Tibial nerve (tissue), 4 donors: Measurements from ENCODE around the gene CRIP2. TPM values are rescaled to one million over a fixed set of nuclear protein-coding genes. Genes with fewer than 3 reads are reported as not detected.

Experiments used
- DNase-seq, 2 donors: peaks; one replicate each; pipeline ENCODE4 v3.0.0-alpha.2; 2019; ENCODE audit warnings: low spot score in 2 of 2
- H3K27ac ChIP-seq, 4 donors: fragments of 200-600 bp; sonication (generic) in 3 of 4; one replicate each; pipeline ENCODE4 v1.5.1; 2017 to 2019; ENCODE audit warnings: mild to moderate bottlenecking in 1 of 4
- H3K27me3 ChIP-seq, 2 donors: fragments of 200-600 bp; sonication (generic) in 1 of 2; one replicate each; pipeline versions ENCODE4 v1.5.1 to v1.6.0; 2017 to 2019
- H3K36me3 ChIP-seq, 3 donors: fragments of 200-600 bp; sonication (generic); one replicate each; pipeline ENCODE4 v1.5.1; 2018 to 2019
- H3K4me1 ChIP-seq, 4 donors: fragments of 200-600 bp; sonication (generic) in 3 of 4; one replicate each; pipeline ENCODE4 v1.5.1; 2017 to 2019
- H3K4me3 ChIP-seq, 4 donors: fragments of 200-600 bp; sonication (generic) in 3 of 4; one replicate each; pipeline ENCODE4 v1.5.1; 2017 to 2019; ENCODE audit warnings: mild to moderate bottlenecking in 1 of 4, moderate library complexity in 1 of 4
- H3K9me3 ChIP-seq, 4 donors: fragments of 200-600 bp; sonication (generic) in 3 of 4; one replicate each; pipeline ENCODE4 v1.5.1; 2017 to 2019
- EP300 ChIP-seq, 2 donors: sonication (generic); formaldehyde crosslinking; IDR thresholded peaks; one replicate each; pipeline ENCODE4 v1.6.1; 2017; ENCODE audit warnings: antibody characterized with exemption in 2 of 2, mild to moderate bottlenecking in 1 of 2
- POLR2A ChIP-seq, 2 donors: fragments of 450-650 bp; IDR thresholded peaks; one replicate each; pipeline ENCODE4 v1.6.1; 2017; ENCODE audit warnings: antibody characterized with exemption in 2 of 2, mild to moderate bottlenecking in 2 of 2, moderate library complexity in 2 of 2
- WGBS, 2 donors: methylation state at CpG; one replicate each; pipeline ENCODE4 v1.1.5; 2018; 5-methylcytosine and 5-hydroxymethylcytosine counted together
- total RNA-seq, 4 donors: library from RNA; depleted of rRNA; stranded (reverse); fragments of >200 nt; gene quantifications; one replicate each; pipeline ENCODE4 v1.1.0, GENCODE V29; 2016
- TF ChIP-seq, protein P1 (sequence below), 5 experiments: fragments of 200-600 bp in 3 of 5; fragments of 450-650 bp in 2 of 5; sonication (generic) in 3 of 5; IDR thresholded peaks; one replicate each; pipeline ENCODE4 v1.5.1; 2016 to 2019; ENCODE audit warnings: antibody characterized with exemption in 5 of 5, mild to moderate bottlenecking in 3 of 5, moderate library complexity in 2 of 5

The CRIP2 gene
- total RNA-seq, 4 donors from 2014 or later = 161 to 268 (median 208) TPM

DNA sequence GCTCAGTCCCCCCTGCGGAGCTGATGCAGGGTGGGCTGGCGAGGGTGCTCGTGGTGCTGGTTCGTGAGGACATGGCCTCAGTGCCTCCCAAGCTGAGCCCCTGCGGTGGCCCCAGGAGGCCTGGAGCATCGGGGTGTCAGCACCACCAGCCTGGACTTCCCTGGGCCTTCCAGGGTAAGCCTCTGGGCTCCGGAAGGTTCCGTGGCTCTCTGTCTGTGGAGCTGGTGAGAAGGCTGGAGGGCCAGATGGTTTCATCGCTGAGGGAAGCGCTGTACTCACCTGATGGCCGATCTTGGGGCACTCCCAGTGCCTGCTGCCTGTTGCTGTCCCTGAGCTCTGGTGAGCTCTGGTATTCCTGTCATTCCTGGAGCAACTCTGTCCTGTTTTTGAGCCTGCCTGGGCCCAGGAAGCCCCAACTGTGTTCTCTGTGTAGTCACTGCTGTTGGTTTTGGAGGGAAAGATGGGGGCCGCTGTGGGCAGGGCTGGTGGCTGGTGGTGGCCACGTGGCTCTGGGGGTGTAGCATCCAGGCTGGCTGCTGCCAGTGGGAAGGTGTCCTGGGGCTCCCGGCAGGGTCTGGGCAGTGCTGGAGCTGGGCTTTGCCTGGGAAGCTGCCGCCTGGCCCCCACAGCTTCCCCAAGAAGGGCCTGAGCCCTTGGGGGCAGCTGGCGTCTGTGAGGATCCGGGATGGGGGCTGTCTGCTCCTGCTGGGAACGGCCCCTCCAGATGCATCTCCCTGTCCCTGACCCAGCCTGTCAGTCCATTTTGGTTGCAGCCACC lies 36.7 kb upstream of the CRIP2 start:
- Histone ChIP-seq H3K36me3 (peaks cover 0 to 46% (median 0%) of the 10 kb centered on the region in 3 donors), H3K9me3 (no peaks in the 10 kb centered on the region), H3K4me3 (no peak overlapping the region), H3K27ac (no peak overlapping the region), H3K27me3 (no peaks in the 10 kb centered on the region), H3K4me1 (peaks cover 0 to 25% (median 0%) of the 10 kb centered on the region in 4 donors)
- TF ChIP-seq EP300 (IDR thresholded peaks at IDR 0.05) = no peak
- TF ChIP-seq POLR2A (IDR thresholded peaks at IDR 0.05) = no peak
- TF ChIP-seq, protein P1, sequence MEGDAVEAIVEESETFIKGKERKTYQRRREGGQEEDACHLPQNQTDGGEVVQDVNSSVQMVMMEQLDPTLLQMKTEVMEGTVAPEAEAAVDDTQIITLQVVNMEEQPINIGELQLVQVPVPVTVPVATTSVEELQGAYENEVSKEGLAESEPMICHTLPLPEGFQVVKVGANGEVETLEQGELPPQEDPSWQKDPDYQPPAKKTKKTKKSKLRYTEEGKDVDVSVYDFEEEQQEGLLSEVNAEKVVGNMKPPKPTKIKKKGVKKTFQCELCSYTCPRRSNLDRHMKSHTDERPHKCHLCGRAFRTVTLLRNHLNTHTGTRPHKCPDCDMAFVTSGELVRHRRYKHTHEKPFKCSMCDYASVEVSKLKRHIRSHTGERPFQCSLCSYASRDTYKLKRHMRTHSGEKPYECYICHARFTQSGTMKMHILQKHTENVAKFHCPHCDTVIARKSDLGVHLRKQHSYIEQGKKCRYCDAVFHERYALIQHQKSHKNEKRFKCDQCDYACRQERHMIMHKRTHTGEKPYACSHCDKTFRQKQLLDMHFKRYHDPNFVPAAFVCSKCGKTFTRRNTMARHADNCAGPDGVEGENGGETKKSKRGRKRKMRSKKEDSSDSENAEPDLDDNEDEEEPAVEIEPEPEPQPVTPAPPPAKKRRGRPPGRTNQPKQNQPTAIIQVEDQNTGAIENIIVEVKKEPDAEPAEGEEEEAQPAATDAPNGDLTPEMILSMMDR (IDR thresholded peaks at IDR 0.05) = no peak
- no peak for DNase-seq
- 83 to 93% methylated on average over 7 to 18 of the region's 18 CpGs for WGBS, 2 donors

DNA sequence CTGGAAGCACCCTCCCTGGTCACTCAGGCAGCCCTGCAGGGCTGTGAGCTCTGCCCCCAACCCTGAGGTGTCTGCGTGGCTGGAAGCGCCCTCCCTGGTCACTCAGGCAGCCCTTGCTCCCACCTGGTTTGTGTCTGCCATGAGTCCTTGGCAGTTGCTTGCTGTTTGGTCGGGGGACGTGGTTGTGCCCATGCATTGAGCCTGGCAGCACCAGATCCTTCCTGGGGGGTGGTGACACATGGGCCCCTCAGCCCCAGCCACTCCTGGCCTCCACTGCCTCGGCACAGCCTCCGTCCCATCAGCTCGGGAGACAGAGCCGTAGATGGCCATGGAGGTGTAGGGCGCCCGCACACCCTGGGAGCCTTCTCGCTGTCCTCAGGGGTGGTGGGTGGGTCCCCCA lies 35.4 kb upstream of the CRIP2 start:
- Histone ChIP-seq H3K4me1 (peaks cover 0 to 25% (median 0%) of the 10 kb centered on the region in 4 donors), H3K27ac (no peak overlapping the region), H3K36me3 (peaks cover 0 to 52% (median 0%) of the 10 kb centered on the region in 3 donors), H3K9me3 (no peaks in the 10 kb centered on the region), H3K4me3 (no peak overlapping the region), H3K27me3 (no peaks in the 10 kb centered on the region)
- DNase-seq = no peak
- WGBS, 2 donors = 81 to 94% methylated on average over 5 to 10 of the region's 11 CpGs
- TF ChIP-seq EP300 (IDR thresholded peaks at IDR 0.05) (no peak), POLR2A (IDR thresholded peaks at IDR 0.05) (no peak)
- TF ChIP-seq, protein P1 (IDR thresholded peaks at IDR 0.05) = no peak

DNA sequence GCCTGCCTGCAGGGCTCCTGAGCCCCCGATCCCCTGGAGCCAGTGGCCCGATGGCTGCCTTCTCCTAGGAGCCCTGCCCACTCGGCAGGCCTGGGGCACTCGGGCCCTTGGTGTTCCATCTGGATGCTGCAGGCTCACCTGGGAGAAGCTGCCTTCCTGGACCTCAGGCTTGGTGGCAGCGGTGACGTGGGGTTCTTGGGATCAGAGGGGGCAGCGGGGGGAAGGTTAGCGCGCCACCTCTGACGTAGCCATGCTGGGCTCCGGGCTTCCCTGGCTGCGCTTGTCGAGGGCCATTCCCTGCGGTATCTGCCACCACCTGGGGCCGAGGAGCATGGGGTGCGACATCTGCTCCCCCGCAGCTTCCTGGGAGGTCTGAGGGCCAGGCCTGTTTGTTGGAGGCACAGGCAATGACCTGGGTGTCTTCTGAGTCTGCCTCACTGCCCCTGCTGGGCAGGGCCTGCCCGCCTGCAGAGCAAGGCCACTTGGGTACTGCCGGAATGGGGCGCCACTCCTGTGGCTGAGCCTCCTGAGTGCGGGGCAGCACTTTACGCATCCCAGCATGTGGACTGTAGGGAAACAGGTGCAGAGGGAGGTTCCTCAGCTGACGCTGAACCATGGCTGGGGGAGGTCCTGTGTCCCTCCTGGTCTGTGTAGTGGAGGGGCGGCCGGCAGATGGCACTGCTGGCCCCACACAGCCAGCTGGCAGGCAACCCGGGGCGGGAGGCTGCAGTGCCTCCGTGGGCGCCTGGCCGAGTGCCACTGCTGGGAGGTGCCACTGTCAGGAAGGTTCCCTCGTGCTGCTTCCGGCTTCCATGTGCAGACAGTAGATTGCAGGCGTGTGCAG lies 34.7 kb upstream of the CRIP2 start:
- no peaks in the 10 kb centered on the region for H3K27me3 ChIP-seq
- H3K4me1 ChIP-seq = peaks cover 0 to 25% (median 0%) of the 10 kb centered on the region in 4 donors
- no peak for TF ChIP-seq POLR2A (IDR thresholded peaks at IDR 0.05)
- TF ChIP-seq EP300 (IDR thresholded peaks at IDR 0.05) = no peak
- TF ChIP-seq, protein P1 (IDR thresholded peaks at IDR 0.05) = no peak
- 91% methylated on average over 20 to 32 of the region's 33 CpGs for WGBS, 2 donors
- no peak overlapping the region for H3K4me3 ChIP-seq
- no peaks in the 10 kb centered on the region for H3K9me3 ChIP-seq
- DNase-seq = no peak
- no peak overlapping the region for H3K27ac ChIP-seq
- H3K36me3 ChIP-seq = peaks cover 0 to 52% (median 0%) of the 10 kb centered on the region in 3 donors

DNA sequence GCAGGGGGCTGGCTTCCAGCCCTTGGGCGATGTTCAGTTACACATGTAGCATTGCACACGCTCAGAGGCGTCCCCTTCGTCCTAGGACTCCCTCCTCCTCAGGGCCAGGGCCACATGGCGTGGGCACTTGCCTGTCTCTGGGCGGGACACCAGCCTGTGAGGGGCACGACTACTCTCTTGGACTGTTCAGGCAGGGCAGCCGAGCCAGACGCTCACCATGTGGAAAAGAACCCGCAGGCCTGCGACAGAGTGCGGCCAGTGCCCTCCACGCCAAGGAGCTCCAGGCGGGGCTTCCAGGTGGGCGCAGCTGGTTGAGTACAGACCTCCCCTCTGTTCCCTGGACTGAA lies 34.1 kb upstream of the CRIP2 start:
- 87 to 96% methylated on average over 6 to 7 of the region's 15 CpGs for WGBS, 2 donors
- no peak overlapping the region for H3K27ac ChIP-seq
- no peak for TF ChIP-seq POLR2A (IDR thresholded peaks at IDR 0.05)
- peaks cover 0 to 57% (median 0%) of the 10 kb centered on the region in 3 donors for H3K36me3 ChIP-seq
- no peak overlapping the region for H3K4me3 ChIP-seq
- no peaks in the 10 kb centered on the region for H3K27me3 ChIP-seq
- H3K4me1 ChIP-seq = peaks cover 0 to 22% (median 0%) of the 10 kb centered on the region in 4 donors
- no peak for DNase-seq
- H3K9me3 ChIP-seq = no peaks in the 10 kb centered on the region

DNA sequence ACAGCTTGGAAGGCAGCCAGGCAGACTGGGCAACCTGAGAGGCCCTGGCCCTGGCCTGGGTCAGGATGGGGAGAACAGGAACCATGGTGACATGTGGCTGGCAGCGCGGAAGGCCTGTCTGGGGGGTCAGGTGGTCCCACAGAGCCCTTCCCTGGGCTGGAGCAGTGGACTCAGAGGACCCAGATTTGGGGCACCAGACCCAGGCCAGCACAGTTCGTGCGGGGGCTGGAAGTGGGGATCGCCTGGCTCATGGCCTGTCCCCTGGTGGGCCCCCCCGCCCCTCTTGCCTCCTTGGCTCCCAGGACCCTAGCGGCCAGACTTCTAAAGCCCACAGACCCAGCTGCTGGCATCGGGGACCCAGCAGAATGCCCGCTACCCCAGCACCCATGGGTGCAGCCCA lies 33.6 kb upstream of the CRIP2 start:
- no peak for DNase-seq
- peaks cover 0 to 22% (median 0%) of the 10 kb centered on the region in 4 donors for H3K4me1 ChIP-seq
- H3K27ac ChIP-seq = no peak overlapping the region
- no peaks in the 10 kb centered on the region for H3K27me3 ChIP-seq
- H3K9me3 ChIP-seq = no peaks in the 10 kb centered on the region
- no peak overlapping the region for H3K4me3 ChIP-seq
- TF ChIP-seq, protein P1 (IDR thresholded peaks at IDR 0.05) = no peak
- TF ChIP-seq POLR2A (IDR thresholded peaks at IDR 0.05) (no peak), EP300 (IDR thresholded peaks at IDR 0.05) (no peak)
- 91 to 94% methylated on average over 4 to 6 of the region's 9 CpGs for WGBS, 2 donors
- peaks cover 0 to 60% (median 0%) of the 10 kb centered on the region in 3 donors for H3K36me3 ChIP-seq
